Lung (tissue), 12 donors: ENCODE results near the gene CAPN2. TPM values are rescaled to one million over a fixed set of nuclear protein-coding genes. Genes with fewer than 3 reads are reported as not detected.

Experiments used
- ATAC-seq: fragments of 200-7000 bp; cut with Tn5 transposase; one replicate; pipeline ENCODE4 v1.9.1; 2020; ENCODE audit warnings: moderate number of reproducible peaks; ENCODE audit not compliant: insufficient read depth, low FRiP score
- DNase-seq, 3 donors: peaks; one replicate each; pipeline ENCODE4 v3.0.0-alpha.2; 2013 to 2017
- H3K27ac ChIP-seq, 2 donors: one replicate each; pipeline ENCODE4 v1.5.1; 2013; ENCODE audit warnings: mild to moderate bottlenecking in 2 of 2, moderate library complexity in 2 of 2, control low read depth in 1 of 2, inconsistent platforms in 1 of 2, low read depth in 1 of 2, low read length in 1 of 2
- H3K27me3 ChIP-seq, 3 donors: one replicate each; pipeline ENCODE4 v1.5.1; 2013; ENCODE audit warnings: low read length in 2 of 3; ENCODE audit not compliant: control insufficient read depth in 3 of 3, insufficient read depth in 3 of 3
- H3K36me3 ChIP-seq, 4 donors: one replicate each; pipeline ENCODE4 v1.5.1; 2013; ENCODE audit warnings: low read length in 4 of 4, mild to moderate bottlenecking in 1 of 4, moderate library complexity in 1 of 4; ENCODE audit not compliant: control insufficient read depth in 4 of 4, insufficient read depth in 4 of 4
- H3K4me1 ChIP-seq, 5 donors: one replicate each; pipeline ENCODE4 v1.5.1; 2013; ENCODE audit warnings: low read length in 5 of 5, mild to moderate bottlenecking in 2 of 5, moderate library complexity in 1 of 5; ENCODE audit not compliant: control insufficient read depth in 5 of 5, insufficient read depth in 5 of 5
- H3K4me3 ChIP-seq: one replicate; pipeline ENCODE4 v1.5.1; 2013; ENCODE audit warnings: mild to moderate bottlenecking, control low read depth, moderate library complexity
- H3K9ac ChIP-seq, 2 donors: one replicate each; pipeline ENCODE4 v1.5.1; 2013; ENCODE audit warnings: low read length in 2 of 2, control low read depth in 1 of 2; ENCODE audit not compliant: insufficient read depth in 1 of 2
- H3K9me3 ChIP-seq, 4 donors: one replicate each; pipeline ENCODE4 v1.5.1; 2013; ENCODE audit warnings: low read length in 3 of 4, mild to moderate bottlenecking in 1 of 4, moderate library complexity in 1 of 4; ENCODE audit not compliant: control insufficient read depth in 4 of 4, insufficient read depth in 3 of 4
- CTCF ChIP-seq: IDR thresholded peaks from 2 replicates; pipeline ENCODE4 v1.5.1; 2012; ENCODE audit warnings: mild to moderate bottlenecking; ENCODE audit errors: control extremely low read depth, extremely low read depth
- WGBS, 2 donors: extraction: QIAGEN DNeasy Blood & Tissue Kit; methylation state at CpG; one replicate each; pipeline ENCODE4 v1.1.7; 2013; 5-methylcytosine and 5-hydroxymethylcytosine counted together
- polyA plus RNA-seq, 2 donors: library from polyadenylated mRNA; stranded (reverse); fragments of 200-250 nt; gene quantifications; one replicate each; pipeline ENCODE4 v1.2.1, GENCODE V29; 2013
- total RNA-seq, 2 donors: library from RNA; depleted of rRNA in 1 of 2; stranded (reverse); fragments of >200 nt in 1 of 2; gene quantifications; one replicate each; pipeline ENCODE4 v1.2.1, GENCODE V29; 2014 to 2021
- donor health status: control.
- donor health status: control.
- donor health status: Bipolar disorder and iron deficiency.
- donor health status: healthy.
- donor health status: DM: yes; HTN: yes; CAD: no.

Gene CAPN2
- total and polyA plus RNA-seq, 4 donors: 144 to 353 (median 168) TPM

GRCh38 chr1:223714421-223714724 is 2.0 kb downstream of the CAPN2 start:
- Histone ChIP-seq H3K27me3 (no peaks in the 10 kb centered on the region), H3K4me1 (peaks cover 15 to 38% (median 19%) of the 10 kb centered on the region in 5 donors), H3K9ac (no peak overlapping the region), H3K9me3 (no peaks in the 10 kb centered on the region), H3K27ac (no peak overlapping the region), H3K4me3 (no peak overlapping the region), H3K36me3 (peaks cover 6 to 17% (median 13%) of the 10 kb centered on the region in 4 donors)
- 63 to 66% methylated on average over 2 of the region's 2 CpGs for WGBS, 2 donors
- DNase-seq (no peak), ATAC-seq (no peak)
- no peak for TF ChIP-seq CTCF

GRCh38 chr1:223714849-223715603 is 2.7 kb downstream of the CAPN2 start:
- Histone ChIP-seq H3K27me3 (no peaks in the 10 kb centered on the region), H3K4me1 (peaks cover 15 to 38% (median 19%) of the 10 kb centered on the region in 5 donors), H3K9me3 (no peaks in the 10 kb centered on the region), H3K9ac (peak overlapping the region; percentile 0 to 44), H3K4me3 (no peak overlapping the region), H3K36me3 (peaks cover 6 to 18% (median 14%) of the 10 kb centered on the region in 4 donors), H3K27ac (peak overlapping the region in 1 of 2 donors; percentile 84)
- TF ChIP-seq CTCF: no peak
- ATAC-seq (no peak), DNase-seq (peak in 1 of 3 donors; percentile 51)
- 58 to 63% methylated on average over 9 of the region's 9 CpGs for WGBS, 2 donors

- H3K4me3 ChIP-seq: no peak overlapping the region
- peak overlapping the region in 1 of 2 donors; percentile 0 for H3K9ac ChIP-seq
- WGBS, 2 donors: 67 to 84% methylated on average over 6 of the region's 6 CpGs
- DNase-seq: no peak
- H3K27me3 ChIP-seq: no peaks in the 10 kb centered on the region
- no peak for ATAC-seq
- no peaks in the 10 kb centered on the region for H3K9me3 ChIP-seq
- peaks cover 10 to 21% (median 15%) of the 10 kb centered on the region in 4 donors for H3K36me3 ChIP-seq
- peaks cover 15 to 38% (median 19%) of the 10 kb centered on the region in 5 donors for H3K4me1 ChIP-seq
- H3K27ac ChIP-seq: peak overlapping the region in 1 of 2 donors; percentile 88
- no peak for TF ChIP-seq CTCF
Measured at GRCh38 chr1:223715604-223716172, 3.3 kb downstream of the CAPN2 start.
